ENCODE results near the gene SRRD. TPM values are rescaled to one million over a fixed set of nuclear protein-coding genes. Genes with fewer than 3 reads are reported as not detected.
"Not testable (repeated sequence)": the region's sequence is repeated elsewhere in the genome, so short reads cannot be mapped to it uniquely, and the experiment has no call there.

Gene SRRD
- total and polyA plus RNA-seq, 2 donors, result 11.7 to 13.1 TPM

DNA sequence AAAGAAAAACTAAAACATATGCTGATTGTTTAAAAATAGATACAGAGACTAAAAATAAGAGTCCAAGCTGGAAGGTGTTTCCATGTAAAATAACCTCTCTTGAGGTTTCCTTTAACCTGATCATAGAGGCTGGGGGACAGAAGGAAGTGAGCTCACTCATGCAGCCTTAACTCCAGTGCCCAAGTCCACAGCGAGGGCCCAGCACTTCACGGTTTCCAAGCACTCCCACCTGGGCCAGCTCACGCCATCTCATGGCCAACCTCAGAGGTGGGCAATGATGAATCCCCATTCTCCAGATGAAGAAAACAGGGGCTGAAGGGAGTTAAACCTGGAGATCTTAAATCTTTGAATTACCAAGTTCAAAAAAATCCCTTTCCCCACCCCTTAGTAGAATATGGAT, 43.5 kb downstream of the SRRD start:
- H3K27ac ChIP-seq (ENCODE audit: low read depth), result no peak overlapping the region
- no peak for DNase-seq (ENCODE audit: extremely low spot score)
- H3K36me3 ChIP-seq (ENCODE audit: insufficient read depth), result no peaks in the 10 kb centered on the region
- no peak overlapping the region for H3K4me3 ChIP-seq (ENCODE audit: low read depth, low read length)
- H3K4me1 ChIP-seq (ENCODE audit: insufficient read depth), result no peaks in the 10 kb centered on the region
- WGBS, result 78% methylated on average over 3 of the region's 3 CpGs

GRCh38 chr22:26527574-26528465, 44.1 kb downstream of the SRRD start:
- no peaks in the 10 kb centered on the region for H3K4me1 ChIP-seq (ENCODE audit: insufficient read depth)
- WGBS, result 66% methylated on average over 15 of the region's 15 CpGs
- H3K4me3 ChIP-seq (ENCODE audit: low read depth, low read length), result no peak overlapping the region
- no peak overlapping the region for H3K27ac ChIP-seq (ENCODE audit: low read depth)
- no peak for DNase-seq (ENCODE audit: extremely low spot score)
- no peaks in the 10 kb centered on the region for H3K36me3 ChIP-seq (ENCODE audit: insufficient read depth)

- DNase-seq (ENCODE audit: extremely low spot score); H3K4me3 ChIP-seq (ENCODE audit: low read depth, low read length); H3K36me3 ChIP-seq (ENCODE audit: insufficient read depth); H3K27ac ChIP-seq (ENCODE audit: low read depth); H3K4me1 ChIP-seq (ENCODE audit: insufficient read depth): not testable (repeated sequence)
- WGBS, result 86% methylated on average over 9 of the region's 9 CpGs
These were observed 44.8 kb downstream of the SRRD start for GRCh38 chr22:26528518-26528917.

- no peaks in the 10 kb centered on the region for H3K36me3 ChIP-seq (ENCODE audit: insufficient read depth)
- 77% methylated on average over 2 of the region's 2 CpGs for WGBS
- no peak for DNase-seq (ENCODE audit: extremely low spot score)
- no peaks in the 10 kb centered on the region for H3K4me1 ChIP-seq (ENCODE audit: insufficient read depth)
- H3K4me3 ChIP-seq (ENCODE audit: low read depth, low read length), result no peak overlapping the region
- no peak overlapping the region for H3K27ac ChIP-seq (ENCODE audit: low read depth)
These were observed 45.7 kb downstream of the SRRD start for GRCh38 chr22:26529345-26529744.

- Histone ChIP-seq H3K36me3 (ENCODE audit: insufficient read depth) (peaks cover 3% of the 10 kb centered on the region), H3K4me1 (ENCODE audit: insufficient read depth) (no peaks in the 10 kb centered on the region), H3K4me3 (ENCODE audit: low read depth, low read length) (no peak overlapping the region), H3K27ac (ENCODE audit: low read depth) (no peak overlapping the region)
- 80% methylated on average over 7 of the region's 7 CpGs for WGBS
- no peak for DNase-seq (ENCODE audit: extremely low spot score)
These were observed 50.6 kb downstream of the SRRD start for GRCh38 chr22:26534171-26534855.

DNA sequence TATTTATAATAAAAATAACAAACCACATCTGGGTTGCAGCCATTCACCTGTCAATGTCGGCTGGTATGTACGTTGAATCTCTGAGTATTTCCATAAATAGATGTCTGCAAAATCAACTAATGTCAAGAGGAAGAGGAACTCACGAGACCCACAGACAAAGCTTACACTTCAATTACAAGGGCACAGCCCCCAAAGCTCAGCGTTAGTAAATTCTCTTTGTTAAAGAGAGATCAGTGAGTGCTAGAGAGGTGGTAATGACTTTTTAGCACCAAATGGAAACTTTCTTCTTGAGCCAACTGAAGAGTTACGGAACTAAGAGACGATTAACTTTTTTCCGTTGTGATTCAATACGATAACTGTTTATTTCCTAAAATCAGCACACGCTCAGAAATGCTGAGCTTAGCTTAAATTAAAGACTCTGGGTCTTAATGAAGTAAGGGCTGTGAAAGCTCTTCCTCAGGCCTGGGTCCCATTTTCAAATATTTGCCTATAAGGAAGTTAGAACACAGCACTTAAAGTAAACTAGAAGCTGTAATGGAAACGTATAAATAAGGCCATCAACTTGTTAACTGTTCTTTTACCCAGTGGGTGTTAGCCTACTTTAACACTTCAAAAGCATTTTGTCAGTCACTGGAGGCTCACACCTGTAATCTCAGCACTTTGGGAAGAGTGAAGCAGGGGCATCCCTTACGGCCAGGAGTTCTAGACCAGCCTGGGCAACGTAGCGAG, 51.4 kb downstream of the SRRD start:
- Histone ChIP-seq H3K4me3 (ENCODE audit: low read depth, low read length) (no peak overlapping the region), H3K4me1 (ENCODE audit: insufficient read depth) (no peaks in the 10 kb centered on the region), H3K36me3 (ENCODE audit: insufficient read depth) (peaks cover 3% of the 10 kb centered on the region), H3K27ac (ENCODE audit: low read depth) (no peak overlapping the region)
- WGBS, result 69% methylated on average over 13 of the region's 13 CpGs
- DNase-seq (ENCODE audit: extremely low spot score), result no peak

DNA sequence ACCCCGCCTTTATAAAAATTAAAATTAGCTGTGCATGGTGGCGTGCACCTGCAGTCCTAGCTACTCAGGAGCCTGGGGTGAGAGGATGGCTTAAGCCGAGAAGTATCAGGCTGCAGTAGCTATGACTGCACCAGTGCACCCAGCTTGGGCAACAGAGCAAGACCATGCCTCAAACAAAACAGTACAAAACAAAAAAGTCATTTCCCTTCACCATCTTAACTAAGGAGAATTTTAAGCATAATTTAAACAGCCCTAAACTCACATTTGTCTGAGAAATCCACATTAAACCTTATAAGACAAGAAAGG, 51.9 kb downstream of the SRRD start:
- WGBS, result 99% methylated on average over 3 of the region's 3 CpGs

DNA sequence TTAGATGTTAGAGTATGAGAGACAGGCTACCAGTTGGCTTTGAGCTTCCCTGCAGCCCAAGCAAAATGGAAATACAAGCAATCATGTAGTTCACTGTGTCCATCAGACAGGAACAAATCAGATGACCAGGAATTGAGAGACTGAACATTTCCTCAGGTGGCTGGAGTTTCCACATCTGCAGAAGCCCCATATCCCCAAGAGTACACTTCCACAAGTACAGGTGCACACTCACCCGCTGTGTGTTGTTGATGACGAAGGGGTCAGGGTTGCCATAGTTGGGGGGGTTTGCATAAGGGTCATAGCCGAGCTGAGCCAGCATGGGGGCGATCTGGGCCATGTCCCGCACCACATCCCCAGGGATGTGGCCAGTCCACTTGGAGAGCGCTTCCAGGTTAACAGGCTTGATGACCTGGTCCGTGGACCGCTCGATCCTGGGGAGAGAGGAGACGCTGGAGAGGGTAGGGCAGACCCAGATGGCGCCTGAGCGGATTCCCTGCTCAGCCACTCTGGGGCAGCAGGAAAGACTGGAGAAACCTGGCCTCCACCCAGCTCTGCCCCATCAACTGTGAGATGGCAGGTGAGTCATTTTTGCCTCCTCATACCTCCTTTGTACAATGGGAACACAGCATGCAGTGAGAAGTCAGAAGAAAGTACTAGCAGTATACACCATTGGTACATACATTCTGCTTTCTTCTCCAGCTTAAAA, 52.5 kb downstream of the SRRD start:
- WGBS, result 94% methylated on average over 12 of the region's 12 CpGs
- DNase-seq (ENCODE audit: extremely low spot score), result no peak
- Histone ChIP-seq H3K4me3 (ENCODE audit: low read depth, low read length) (no peak overlapping the region), H3K27ac (ENCODE audit: low read depth) (no peak overlapping the region), H3K4me1 (ENCODE audit: insufficient read depth) (no peaks in the 10 kb centered on the region), H3K36me3 (ENCODE audit: insufficient read depth) (peaks cover 3% of the 10 kb centered on the region)

More for the DNA sequence above, 51.9 kb downstream of the SRRD start:
- peaks cover 3% of the 10 kb centered on the region for H3K36me3 ChIP-seq (ENCODE audit: insufficient read depth)
- H3K4me1 ChIP-seq (ENCODE audit: insufficient read depth), result no peaks in the 10 kb centered on the region
- H3K4me3 ChIP-seq (ENCODE audit: low read depth, low read length), result no peak overlapping the region
- H3K27ac ChIP-seq (ENCODE audit: low read depth), result no peak overlapping the region
- no peak for DNase-seq (ENCODE audit: extremely low spot score)

GRCh38 chr22:26536762-26537134, 53.1 kb downstream of the SRRD start:
- 98% methylated on average over 3 of the region's 3 CpGs for WGBS
- no peak overlapping the region for H3K4me3 ChIP-seq (ENCODE audit: low read depth, low read length)
- DNase-seq (ENCODE audit: extremely low spot score), result no peak
- H3K27ac ChIP-seq (ENCODE audit: low read depth), result no peak overlapping the region
- H3K4me1 ChIP-seq (ENCODE audit: insufficient read depth), result no peaks in the 10 kb centered on the region
- H3K36me3 ChIP-seq (ENCODE audit: insufficient read depth), result peaks cover 4% of the 10 kb centered on the region

GRCh38 chr22:26540119-26540518, 56.4 kb downstream of the SRRD start:
- Histone ChIP-seq H3K27ac (ENCODE audit: low read depth) (no peak overlapping the region), H3K36me3 (ENCODE audit: insufficient read depth) (peaks cover 4% of the 10 kb centered on the region), H3K4me1 (ENCODE audit: insufficient read depth) (no peaks in the 10 kb centered on the region), H3K4me3 (ENCODE audit: low read depth, low read length) (no peak overlapping the region)
- 97% methylated on average over 2 of the region's 2 CpGs for WGBS
- no peak for DNase-seq (ENCODE audit: extremely low spot score)

- Histone ChIP-seq H3K27ac (ENCODE audit: low read depth) (no peak overlapping the region), H3K36me3 (ENCODE audit: insufficient read depth) (peaks cover 2% of the 10 kb centered on the region), H3K4me3 (ENCODE audit: low read depth, low read length) (no peak overlapping the region), H3K4me1 (ENCODE audit: insufficient read depth) (no peaks in the 10 kb centered on the region)
- 93% methylated on average over 47 of the region's 47 CpGs for WGBS
- no peak for DNase-seq (ENCODE audit: extremely low spot score)
These were observed 57.6 kb downstream of the SRRD start for GRCh38 chr22:26541167-26541819.

DNA sequence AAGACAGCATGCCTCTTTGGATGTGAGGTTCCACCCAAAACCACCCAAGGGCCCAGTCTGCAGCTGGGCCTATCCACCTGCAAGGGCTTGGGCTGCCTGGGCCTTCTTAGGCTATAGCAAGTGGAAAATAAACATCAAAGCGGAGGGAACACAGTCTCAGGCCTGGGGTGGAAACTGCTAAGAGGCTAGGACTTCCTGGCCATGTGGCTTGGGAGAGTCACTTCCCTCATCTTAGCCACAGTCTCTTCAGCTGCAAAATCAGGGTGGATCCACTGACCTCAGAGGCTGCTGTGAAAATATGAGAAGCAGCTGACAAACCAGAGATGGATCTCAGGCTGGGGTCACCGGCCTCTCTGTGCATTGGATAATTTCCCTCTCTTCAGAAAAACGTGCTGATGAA, 59.2 kb downstream of the SRRD start:
- DNase-seq (ENCODE audit: extremely low spot score), result no peak
- Histone ChIP-seq H3K4me1 (ENCODE audit: insufficient read depth) (peaks cover 1% of the 10 kb centered on the region), H3K36me3 (ENCODE audit: insufficient read depth) (peaks cover 1% of the 10 kb centered on the region), H3K27ac (ENCODE audit: low read depth) (no peak overlapping the region), H3K4me3 (ENCODE audit: low read depth, low read length) (no peak overlapping the region)
- 76% methylated on average over 3 of the region's 3 CpGs for WGBS

Measured in urinary bladder (tissue), 4 donors.